K562 (cell line): Measurements from ENCODE around the gene ZDHHC11. TPM values are rescaled to one million over a fixed set of nuclear protein-coding genes. Genes with fewer than 3 reads are reported as not detected.

Experiments used
- ATAC-seq: fragments of 200-7000 bp; cut with Tn5 transposase; 3 replicates; pipeline ENCODE4 v1.9.1; 2020; ENCODE audit warnings: moderate library complexity
- BruUV-seq: library from RNA; stranded (reverse); fragments of 400-500 nt; replicated peaks from 2 replicates; lab custom pipeline; 2021; lab: Mats Ljungman, UMichigan
- CTCF ChIA-PET: fragments of 300-600 bp; formaldehyde crosslinking; extraction: SDS; loops from one replicate; lab custom pipeline; 2021; ENCODE audit warnings: low intra/inter-chr PET ratio; lab: Yijun Ruan, JAX
- POLR2A ChIA-PET: fragments of 300-600, 350-650 bp; sonication (Branson Sonifier 250); formaldehyde crosslinking; extraction: SDS; loops from one replicate; lab custom pipeline; 2021; ENCODE audit warnings: antibody characterized with exemption, inconsistent platforms; lab: Yijun Ruan, JAX
- DNase-seq, 4 experiments: peaks; one replicate each; pipeline versions ENCODE4 v3.0.0 to v3.0.0-alpha.2; 2011 to 2018; ENCODE audit warnings: low spot score in 3 of 4, mixed read lengths in 3 of 4; ENCODE audit errors: extremely low read depth in 1 of 4
- FAIRE-seq: peaks from 2 replicates; lab custom pipeline; 2011; peaks lifted over from hg19 to GRCh38; lab: Jason Lieb, UNC
- H2AFZ ChIP-seq: 2 replicates; pipeline ENCODE4 v1.6.0; 2011; ENCODE audit warnings: low read depth, low read length, control low read depth, inconsistent platforms
- H3K27ac ChIP-seq: fragments of 200-600 bp; 3 replicates; pipeline ENCODE4 v1.8.0; 2011; ENCODE audit warnings: low read depth, mild to moderate bottlenecking, control low read depth, inconsistent platforms, low read length, moderate library complexity, mixed read lengths; ENCODE audit errors: extremely low read depth
- H3K27me3 ChIP-seq, 2 experiments: fragments of 300-600 bp in 1 of 2; 2 replicates in 1 of 2; 3 replicates in 1 of 2; pipeline versions ENCODE4 v1.6.0 to v1.8.0; 2011; ENCODE audit warnings: inconsistent platforms in 2 of 2, low read length in 2 of 2, mild to moderate bottlenecking in 1 of 2, mixed read lengths in 1 of 2, moderate library complexity in 1 of 2; ENCODE audit not compliant: control insufficient read depth in 2 of 2, insufficient read depth in 2 of 2
- H3K36me3 ChIP-seq: fragments of 300-600 bp; 3 replicates; pipeline ENCODE4 v1.8.0; 2011; ENCODE audit warnings: mild to moderate bottlenecking, low read length, inconsistent platforms; ENCODE audit not compliant: control insufficient read depth, insufficient read depth
- H3K4me1 ChIP-seq, 2 experiments: fragments of 200-600 bp in 1 of 2; replicated peaks in 1 of 2; 2 replicates in 1 of 2; 3 replicates in 1 of 2; pipeline versions ENCODE4 v1.5.1 to v1.8.0; 2011; ENCODE audit warnings: inconsistent platforms in 2 of 2, low read length in 2 of 2, mild to moderate bottlenecking in 1 of 2, mixed read lengths in 1 of 2, moderate library complexity in 1 of 2; ENCODE audit not compliant: control insufficient read depth in 2 of 2, insufficient read depth in 2 of 2
- H3K4me2 ChIP-seq: 2 replicates; pipeline ENCODE4 v1.6.1; 2011; ENCODE audit warnings: low read length, control low read depth, inconsistent platforms, mixed read lengths; ENCODE audit not compliant: insufficient read depth
- H3K4me3 ChIP-seq: fragments of 200-600 bp; sonication (generic), shearing (Covaris generic); 2 replicates; pipeline ENCODE4 v1.5.1; 2016; ENCODE audit warnings: control low read depth, inconsistent platforms
- H3K79me2 ChIP-seq: fragments of 200-600 bp; 3 replicates; pipeline ENCODE4 v1.8.0; 2011; ENCODE audit warnings: low read length, inconsistent platforms; ENCODE audit not compliant: control insufficient read depth, insufficient read depth
- H3K9ac ChIP-seq, 2 experiments: 2 replicates each; pipeline versions ENCODE4 v1.6.0 to v1.6.1; 2011; ENCODE audit warnings: low read depth in 2 of 2, low read length in 2 of 2, control low read depth in 1 of 2, inconsistent platforms in 1 of 2, mild to moderate bottlenecking in 1 of 2, mixed read lengths in 1 of 2; ENCODE audit not compliant: insufficient read depth in 1 of 2
- H3K9me1 ChIP-seq: one replicate; pipeline ENCODE4 v1.6.0; 2011; ENCODE audit warnings: inconsistent platforms, mild to moderate bottlenecking, low read length, moderate library complexity; ENCODE audit not compliant: control insufficient read depth, insufficient read depth
- H3K9me3 ChIP-seq: replicated peaks from 2 replicates; pipeline ENCODE4 v1.5.1; 2011; ENCODE audit warnings: low read depth, low read length, inconsistent platforms; ENCODE audit not compliant: control insufficient read depth, insufficient read depth
- H4K20me1 ChIP-seq: replicated peaks from 2 replicates; pipeline ENCODE4 v1.6.1; 2011; ENCODE audit warnings: low read length, inconsistent platforms, mixed read lengths; ENCODE audit not compliant: control insufficient read depth, insufficient read depth
- ATF7 ChIP-seq: fragments of 450-650 bp; IDR thresholded peaks from 2 replicates; pipeline ENCODE4 v1.7.1; 2014; ENCODE audit warnings: mild to moderate bottlenecking, moderate library complexity
- C11orf30 ChIP-seq: fragments of 450-650 bp; IDR thresholded peaks from 2 replicates; pipeline ENCODE4 v1.6.1; 2016; ENCODE audit warnings: low read depth, mild to moderate bottlenecking
- CHD2 ChIP-seq: IDR thresholded peaks from 2 replicates; pipeline ENCODE4 v1.6.1; 2011; ENCODE audit warnings: low read depth, low read length
- ESRRA ChIP-seq: fragments of 450-650 bp; IDR thresholded peaks from 2 replicates; pipeline ENCODE4 v1.6.1; 2014; ENCODE audit warnings: low read depth, mild to moderate bottlenecking, moderate library complexity, borderline replicate concordance
- HCFC1 ChIP-seq: IDR thresholded peaks from 2 replicates; pipeline ENCODE4 v1.6.1; 2012; ENCODE audit warnings: low read depth, low read length, improper control_type of control experiment
- HNRNPL ChIP-seq: fragments of 200-400 bp; formaldehyde crosslinking; IDR thresholded peaks from 2 replicates; pipeline ENCODE4 v1.6.1; 2017; ENCODE audit warnings: low read depth, mild to moderate bottlenecking, low read length
- LARP7 ChIP-seq: fragments of 450-650 bp; IDR thresholded peaks from 2 replicates; pipeline ENCODE4 v1.6.1; 2016
- MAFF ChIP-seq: IDR thresholded peaks from 2 replicates; pipeline ENCODE4 v1.6.1; 2012; ENCODE audit warnings: low read length, improper control_type of control experiment
- MAFG ChIP-seq: fragments of 450-650 bp; conservative IDR thresholded peaks from 2 replicates; pipeline ENCODE4 v1.6.1; 2016; ENCODE audit warnings: missing genetic modification characterization, missing compliant biosample characterization
- MIER1 ChIP-seq: fragments of 450-650 bp; IDR thresholded peaks from 2 replicates; pipeline ENCODE4 v1.6.1; 2016; ENCODE audit warnings: antibody characterized with exemption, mild to moderate bottlenecking, low read depth
- RAD51 ChIP-seq: fragments of 450-650 bp; IDR thresholded peaks from 2 replicates; pipeline ENCODE4 v1.7.1; 2016; ENCODE audit warnings: low read depth, mild to moderate bottlenecking, borderline replicate concordance
- STAT5A ChIP-seq: IDR thresholded peaks from 2 replicates; pipeline ENCODE4 v1.6.1; 2012; ENCODE audit warnings: low read length, inconsistent platforms, borderline replicate concordance
- STAT5B ChIP-seq: fragments of 250-450 bp; sonication (Bioruptor Pico); IDR thresholded peaks from 2 replicates; pipeline ENCODE4 v1.8.0; 2021; ENCODE audit warnings: mild to moderate bottlenecking, inconsistent platforms
- TBL1XR1 ChIP-seq, 2 experiments: IDR thresholded peaks; 2 replicates each; pipeline ENCODE4 v1.6.1; 2012; ENCODE audit warnings: improper control_type of control experiment in 2 of 2, low read length in 2 of 2, mild to moderate bottlenecking in 1 of 2
- TFE3 ChIP-seq: fragments of 450-650 bp; formaldehyde crosslinking; IDR thresholded peaks from 2 replicates; pipeline ENCODE4 v1.4.0; 2020; ENCODE audit warnings: mild to moderate bottlenecking, mixed read lengths
- XRCC5 ChIP-seq: fragments of 200-400 bp; formaldehyde crosslinking; IDR thresholded peaks from 2 replicates; pipeline ENCODE4 v1.6.1; 2017; ENCODE audit warnings: low read depth, mild to moderate bottlenecking, low read length
- ZBTB1 ChIP-seq: sonication (generic); formaldehyde crosslinking; IDR thresholded peaks from 2 replicates; pipeline ENCODE4 v1.8.1; 2023; ENCODE audit warnings: missing genetic modification reagents, low read depth, mild to moderate bottlenecking, borderline replicate concordance
- ZHX1 ChIP-seq: fragments of 150-350 bp; conservative IDR thresholded peaks from 2 replicates; pipeline ENCODE4 v1.6.1; 2014; ENCODE audit warnings: low read length
- ZNF740 ChIP-seq, 3 experiments: fragments of 200-800 bp in 1 of 3; sonication (Bioruptor generic) in 1 of 3; sonication (generic) in 1 of 3; formaldehyde crosslinking in 1 of 3; IDR thresholded peaks; 2 replicates each; pipeline versions ENCODE4 v1.6.1 to v1.8.0; 2016 to 2022; ENCODE audit warnings: mild to moderate bottlenecking in 2 of 3, missing compliant biosample characterization in 2 of 3, missing genetic modification characterization in 2 of 3, missing genetic modification reagents in 1 of 3
- WGBS: fragments of 100-300 bp; shearing (Covaris generic); methylation state at CpG from one replicate; pipeline ENCODE4 v1.1.6; 2016; ENCODE audit warnings: low coverage, mixed read lengths; ENCODE audit not compliant: insufficient coverage; ENCODE audit errors: missing lambda C conversion rate; 5-methylcytosine and 5-hydroxymethylcytosine counted together
- in situ Hi-C: fragments of 300-500 bp; cut with MboI; formaldehyde crosslinking; loops from 4 replicates; pipeline ENCODE4 v1.15.0; 2018; ENCODE audit warnings: inconsistent platforms, mixed read lengths
- intact Hi-C: fragments of 100-400 bp; cut with micrococcal nuclease; formaldehyde crosslinking; loops from 2 replicates; pipeline ENCODE4 v1.14.2; 2022
- polyA plus RNA-seq, 8 experiments: library from polyadenylated mRNA; depleted of rRNA in 4 of 8; stranded (reverse) in 5 of 8; unstranded in 3 of 8; fragments of >200 nt; fragmentation: Nextera tagmentation in 2 of 8; fragmentation: Illumina TruSeq in 1 of 8; extraction: Ambion mirVana in 2 of 8; extraction: Trizol in 1 of 8; gene quantifications; 2 replicates each; pipeline versions ENCODE4 v1.2.1 to v1.2.3, GENCODE V29; 2011 to 2014; ENCODE audit warnings: inconsistent platforms in 1 of 8, missing spikeins in 1 of 8
- total RNA-seq, 7 experiments: library from RNA; depleted of rRNA in 6 of 7; stranded (reverse); fragments of >200 nt in 6 of 7; fragmentation: Illumina TruSeq in 2 of 7; extraction: Trizol in 2 of 7; gene quantifications; 2 replicates each; pipeline versions ENCODE4 v1.2.1 to v1.2.3, GENCODE V29; 2011 to 2021; ENCODE audit warnings: low replicate concordance in 1 of 7

Gene ZDHHC11
- total and polyA plus RNA-seq, 9 of the 15 experiments (the other 6 are each of a cell fraction or from before 2014, with no cell fraction given): 0.07 to 2.3 (median 0.52) TPM

- FAIRE-seq: no peak
- no peak for ATAC-seq
- Histone ChIP-seq H3K9me1 (no peaks in the 10 kb centered on the region), H3K36me3 (peaks cover 66% of the 10 kb centered on the region), H3K9me3 (no peaks in the 10 kb centered on the region), H3K4me2 (peak overlapping the region; percentile 99), H4K20me1 (peaks cover 14% of the 10 kb centered on the region; the same call in 1 of the 2 replicates), H2AFZ (peak overlapping the region; percentile 87; the same call in 1 of the 2 replicates), H3K9ac (peak overlapping the region; percentile 92 to 100), H3K27me3 (no peaks in the 10 kb centered on the region), H3K4me3 (peak overlapping the region; percentile 71), H3K27ac (peak overlapping the region; percentile 83), H3K4me1 (peaks cover 20 to 33% of the 10 kb centered on the region in 2 experiments; a peak in 4 of 5 replicates), H3K79me2 (peaks cover 76% of the 10 kb centered on the region)
- BruUV-seq: TSS peak; percentile 50
- intact Hi-C loops (loop anchor here (5.0 kb wide), 1 partner anchor 281 kb away; the partner anchor contains the start of gene CEP72), in situ Hi-C loops (no loop called here)
- 69% methylated on average over 9 of the region's 9 CpGs for WGBS
- ChIA-PET POLR2A (interaction anchor here (0.9 to 1.6 kb wide), 3 partner anchors 12 to 19 kb away, joined by 3 to 4 read pairs (median 4); no protein-coding TSS in a partner anchor), CTCF (no interaction called here)
- DNase-seq: no peak
- TF ChIP-seq LARP7 (no peak), STAT5A (no peak), ESRRA (no peak), MAFG (tag) (0 out of 2 replicates have a peak, but pooled peaks have one; percentile 32), CHD2 (no peak), ZBTB1 (CRISPR knock-in tag) (no peak), MAFF (peak; percentile 4; the same call in 1 of the 2 replicates), HNRNPL (no peak), C11orf30 (peak; percentile 67; the same call in 1 of the 2 replicates), ZHX1 (no peak), RAD51 (no peak), STAT5B (CRISPR knock-in tag) (no peak), HCFC1 (no peak), MIER1 (no peak), ZNF740 (CRISPR knock-in tag; IDR thresholded peaks at IDR 0.05) (0 out of 2 replicates have a peak, but pooled peaks have one; percentile 31), ZNF740 (tag; IDR thresholded peaks at IDR 0.05) (no peak), TBL1XR1 (IDR thresholded peaks at IDR 0.05; ENCODE audit: low read length in 2 of 2) (no peak), XRCC5 (no peak), TFE3 (CRISPR knock-in tag) (no peak), ATF7 (no peak)
These were observed 42.9 kb upstream of the ZDHHC11 start for GRCh38 chr5:893711-894110.
